HK-2 (cell line): Measurements from ENCODE around the gene CLN3.
A peak's percentile ranks its signal among the peaks of the same experiment; 100 is the strongest.
"Not testable (repeated sequence)": the region's sequence is repeated elsewhere in the genome, so short reads cannot be mapped to it uniquely, and the experiment has no call there.

Source experiments
- DNase-seq: peaks from one replicate; pipeline ENCODE4 v3.0.0-alpha.2; 2018; ENCODE audit not compliant: unreplicated experiment

Gene CLN3

DNA sequence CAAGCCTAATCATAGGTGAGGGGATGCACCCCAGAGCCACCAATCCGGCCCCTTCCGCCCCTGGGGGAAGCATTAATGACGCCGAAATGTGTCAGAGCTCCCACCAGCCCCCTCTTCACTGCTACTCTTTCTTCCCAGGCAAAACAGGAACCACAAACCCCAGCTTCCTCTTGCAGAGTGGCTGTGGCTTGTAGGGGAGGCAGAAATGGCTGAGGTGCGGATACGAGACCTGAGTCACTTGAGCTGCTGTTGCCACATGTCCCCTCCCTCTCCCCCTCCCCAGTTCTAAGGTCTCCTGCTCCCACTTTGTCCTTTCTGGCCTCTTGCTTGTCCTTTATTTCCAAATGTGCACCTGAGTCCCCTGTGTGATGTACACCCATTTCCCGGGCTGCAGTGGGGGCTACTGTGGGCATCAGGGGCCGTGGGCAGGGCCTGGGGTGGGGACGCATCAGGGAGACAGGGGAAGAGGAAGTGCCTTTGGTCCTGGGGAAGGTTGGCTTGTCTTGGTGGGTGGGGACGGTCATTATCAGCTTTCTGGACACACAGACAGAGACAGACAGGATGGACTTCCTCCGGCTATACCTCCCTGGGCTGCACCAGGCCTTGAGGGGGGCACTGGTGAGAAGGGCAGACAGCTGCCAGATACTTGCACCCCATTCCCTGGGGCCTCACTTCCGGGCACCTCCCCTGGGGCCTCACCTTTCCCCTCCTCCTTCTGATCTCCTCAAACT lies 2.4 kb upstream of the CLN3 start, which contains the start of gene APOBR:
Gene APOBR, plus strand, starts transcription at position 523 of the 731 bp plus-strand sequence. Its CDS starts 39 bp downstream, at position 562.
- DNase-seq = no peak

DNA sequence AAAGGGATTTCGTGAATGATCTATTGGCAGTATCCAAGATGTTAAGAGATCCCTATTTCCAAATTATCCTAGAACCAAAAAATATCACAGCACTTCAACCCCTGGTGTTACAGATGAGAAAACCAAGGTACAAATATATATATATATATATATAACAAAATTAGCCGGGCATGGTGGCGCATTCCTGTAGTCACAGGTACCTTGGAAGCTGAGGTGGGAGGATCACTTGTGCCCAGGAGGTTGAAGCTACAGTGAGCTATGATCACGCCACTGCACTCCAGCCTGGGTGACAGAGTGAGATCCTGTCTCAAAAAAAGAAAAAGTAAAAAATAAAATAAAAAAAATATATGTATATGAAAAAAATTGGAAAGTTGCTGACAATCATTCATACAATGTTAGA lies 637 bp upstream of the CLN3 start:
- no peak for DNase-seq

DNA sequence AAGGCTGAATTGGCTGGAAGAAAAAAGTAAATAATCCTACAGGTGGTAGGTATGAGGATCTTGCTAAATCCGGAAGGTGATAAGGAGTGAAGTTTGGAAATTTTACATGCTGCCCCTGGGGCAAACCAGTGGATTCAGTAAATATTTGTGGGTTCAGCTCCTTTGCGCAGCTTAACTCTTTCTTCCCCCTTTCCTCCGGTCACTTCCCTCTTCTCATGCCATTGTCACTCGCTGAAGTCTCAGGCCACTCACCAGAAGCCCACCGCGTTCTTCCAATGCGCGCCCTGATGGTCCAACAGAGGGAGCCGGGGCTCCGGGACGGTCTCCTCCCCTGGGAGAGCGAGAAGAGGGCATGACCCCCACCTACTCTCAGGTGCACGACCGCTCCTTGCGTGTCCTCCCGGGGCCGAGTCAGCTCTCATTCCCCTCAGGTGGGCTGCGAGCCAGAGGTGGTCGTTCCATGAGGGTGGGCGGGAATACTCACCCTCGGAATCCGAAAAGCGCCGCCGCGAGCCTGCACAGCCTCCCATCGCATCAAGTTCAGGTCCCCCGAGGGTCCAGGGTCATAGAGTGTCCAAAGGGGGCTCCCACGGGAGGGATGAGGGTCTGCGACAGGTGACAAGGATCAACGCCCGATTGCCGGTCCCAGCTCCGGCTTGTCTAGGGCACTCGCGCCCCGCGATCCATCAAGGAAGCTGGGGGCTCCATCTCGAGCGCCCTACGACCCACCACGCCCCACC lies 474 bp downstream of the CLN3 start:
- peak; percentile 43 for DNase-seq

DNA sequence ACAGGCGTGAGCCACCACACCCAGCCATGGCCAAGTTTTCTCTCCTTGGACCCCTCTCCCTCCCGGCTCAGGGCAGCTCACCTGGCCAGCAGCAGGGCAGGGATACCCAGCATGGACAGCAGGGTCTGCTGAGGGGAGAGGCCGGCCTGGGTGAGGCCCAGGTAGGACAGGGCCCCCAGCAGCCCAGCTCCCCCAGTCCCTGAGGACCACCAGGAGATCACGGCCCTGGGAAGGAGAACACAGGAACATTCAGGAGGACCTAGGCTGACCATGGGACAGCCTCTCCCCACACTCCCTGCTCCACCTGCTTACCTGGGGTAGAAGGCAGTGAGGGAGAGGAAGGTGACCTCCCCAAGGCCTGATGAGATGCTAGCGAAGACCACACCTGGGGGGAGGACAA lies 5.6 kb downstream of the CLN3 start:
- DNase-seq = no peak

DNA sequence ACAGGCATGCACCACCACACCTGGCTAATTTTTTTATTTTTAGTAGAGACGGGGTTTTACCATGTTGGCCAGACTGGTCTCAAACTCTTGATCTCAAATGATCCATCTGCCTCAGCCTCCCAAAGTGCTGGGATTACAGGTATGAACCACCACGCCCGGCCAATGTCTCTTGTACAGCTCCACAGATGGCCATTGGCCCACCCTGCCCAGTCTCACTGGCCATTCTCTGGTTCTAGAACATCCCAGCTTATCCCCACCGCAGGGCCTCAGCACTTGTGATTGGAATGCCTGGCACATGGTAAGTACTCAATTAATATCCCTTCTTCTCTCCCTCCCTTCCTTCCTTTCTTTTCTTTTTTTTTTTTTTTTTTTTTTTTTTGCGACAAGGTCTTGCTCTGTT lies 8.5 kb downstream of the CLN3 start:
- not testable (repeated sequence) for DNase-seq

DNA sequence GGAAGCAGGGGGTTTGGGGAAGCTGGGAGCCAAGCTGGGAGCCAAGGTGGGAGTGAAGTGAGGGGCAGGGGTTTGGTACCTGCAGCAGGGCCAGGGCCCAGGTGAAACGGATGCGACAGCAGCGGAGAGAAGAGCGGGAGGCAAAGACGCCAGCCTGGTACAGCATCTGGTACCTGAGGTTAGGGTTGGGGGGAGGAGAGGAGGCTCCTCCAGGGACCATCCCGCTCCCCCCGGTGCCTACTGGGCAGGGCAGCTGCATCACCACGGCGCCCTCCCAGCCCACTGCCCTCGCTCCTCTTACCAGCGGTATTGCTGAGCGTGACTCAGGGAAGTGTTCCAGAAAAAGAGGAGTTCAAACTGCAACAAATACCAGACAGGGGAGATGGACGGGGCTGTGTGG lies 9.8 kb downstream of the CLN3 start:
- no peak for DNase-seq

DNA sequence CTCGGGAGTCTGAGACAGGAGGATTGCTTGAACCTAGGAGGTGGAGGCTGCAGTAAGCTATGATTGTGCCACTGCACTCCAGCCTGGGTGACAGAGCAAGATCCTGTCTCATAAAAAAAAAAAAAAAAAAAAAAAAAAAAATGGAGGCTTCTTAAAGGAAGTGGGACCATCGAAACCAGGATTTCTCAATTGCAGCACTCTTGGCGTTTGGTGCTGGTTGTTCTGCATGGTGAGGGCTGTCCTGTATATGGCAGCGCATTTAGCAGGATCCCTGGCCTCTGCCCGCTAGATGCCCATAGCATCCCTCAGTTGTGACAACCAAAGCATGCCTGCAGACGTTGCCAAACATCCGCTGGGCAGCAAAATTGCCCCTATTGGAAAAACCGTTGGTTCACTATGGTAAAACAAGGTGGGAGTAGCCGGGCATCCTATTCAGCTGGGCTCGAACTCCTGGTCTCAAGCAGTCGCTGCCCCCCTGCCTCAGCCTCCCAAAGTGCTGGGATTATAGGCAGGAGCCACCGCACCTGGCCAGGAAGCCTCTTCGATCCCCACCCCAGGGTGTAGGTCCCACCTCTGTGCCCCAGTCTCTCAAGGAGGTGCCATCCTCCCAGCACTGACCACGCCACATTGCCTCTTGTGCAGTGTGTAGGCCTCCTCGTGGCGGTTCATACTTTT lies 13.2 kb downstream of the CLN3 start:
- DNase-seq = no peak

DNA sequence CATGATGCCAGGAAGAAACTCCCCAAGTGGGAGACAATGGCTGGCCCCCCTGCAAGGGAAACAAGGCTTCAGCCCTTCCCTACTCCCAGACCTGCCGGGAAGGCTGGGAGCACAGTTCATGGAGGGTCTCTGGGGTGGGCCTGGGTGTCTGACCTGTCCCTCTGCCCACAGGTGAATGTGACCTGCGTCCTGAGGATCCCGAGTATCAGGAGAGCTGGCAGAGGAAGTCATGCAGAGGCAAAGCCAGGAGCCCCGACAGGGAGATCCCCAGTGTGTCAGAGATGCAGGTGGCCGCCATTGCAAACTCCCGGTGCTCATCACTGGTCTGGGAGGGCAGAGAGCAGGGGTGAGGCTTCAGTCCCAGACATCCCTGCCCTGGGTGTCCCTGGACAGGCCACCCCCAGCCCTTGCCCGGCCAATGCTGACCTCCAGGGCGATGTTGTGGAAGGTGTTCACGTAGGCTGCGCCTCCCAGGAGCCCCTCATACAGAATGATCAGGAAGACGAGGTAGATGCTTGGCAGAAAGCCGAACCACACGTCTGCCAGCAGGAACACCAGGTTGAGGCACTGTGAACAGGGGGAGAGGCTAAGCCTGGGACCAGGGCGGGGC lies 14.5 kb downstream of the CLN3 start:
- no peak for DNase-seq

DNA sequence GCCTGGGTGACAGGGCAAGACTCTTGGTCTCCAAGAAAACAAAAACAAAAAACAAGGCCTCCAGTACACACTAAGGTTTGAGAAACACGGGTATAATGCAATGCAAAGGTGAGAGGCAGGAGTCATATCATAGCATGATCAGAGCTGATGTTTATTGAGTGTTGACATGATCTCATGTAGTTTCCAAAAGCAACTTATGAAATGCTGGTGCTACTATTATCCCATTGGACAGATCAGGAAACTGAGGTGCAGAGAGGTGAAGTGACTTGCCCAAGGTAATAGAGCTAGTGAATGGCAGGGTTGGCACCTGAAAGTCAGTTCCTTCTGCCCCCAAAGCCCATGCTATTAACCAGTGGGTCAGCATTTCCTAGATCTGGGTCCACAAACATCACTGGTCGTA lies 16.7 kb downstream of the CLN3 start:
- no peak for DNase-seq

DNA sequence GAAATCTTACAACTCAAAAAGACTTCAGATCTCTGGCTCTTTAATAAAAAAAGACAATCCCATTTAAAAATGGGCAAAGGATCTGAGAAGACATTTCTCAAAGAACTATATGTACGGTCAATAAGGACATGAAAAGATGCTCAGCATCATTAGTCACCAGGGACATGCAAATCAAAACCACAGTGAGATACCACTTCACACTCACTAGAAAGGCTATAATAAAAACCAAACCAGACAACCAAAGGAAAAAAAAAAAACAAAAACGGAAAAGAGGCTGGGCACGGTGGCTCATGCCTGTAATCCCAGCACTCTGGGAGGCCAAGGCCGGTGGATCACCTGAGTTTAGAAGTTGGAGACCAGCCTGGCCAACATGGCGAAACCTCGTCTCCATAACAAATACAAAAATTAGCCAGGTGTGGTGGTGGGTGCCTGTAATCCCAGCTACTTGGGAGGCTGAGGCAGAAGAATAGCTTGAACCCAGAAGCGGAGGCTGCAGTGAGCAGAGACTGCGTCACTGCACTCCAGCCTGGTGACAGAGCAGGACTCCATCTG lies 18.1 kb downstream of the CLN3 start:
- no peak for DNase-seq

DNA sequence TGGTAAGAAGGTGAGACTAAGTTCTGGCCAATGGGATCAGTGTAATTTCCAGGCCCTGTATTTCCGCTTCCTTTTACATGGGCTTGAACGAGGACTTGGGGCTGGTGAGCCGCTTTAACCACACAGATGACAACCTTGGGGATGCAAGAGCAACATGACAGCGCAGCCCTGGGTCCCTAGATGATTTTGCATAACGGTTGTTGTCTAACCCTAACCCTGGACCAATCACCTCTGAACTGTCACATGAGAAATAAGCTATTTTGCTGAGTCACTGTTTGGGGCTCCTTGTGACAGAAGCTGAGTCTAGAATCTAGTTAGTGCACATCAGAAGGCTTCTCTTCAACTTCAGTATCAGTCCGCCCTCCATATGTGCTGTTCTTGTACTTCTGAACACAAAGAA lies 44.8 kb downstream of the CLN3 start:
- DNase-seq = not testable (repeated sequence)

DNA sequence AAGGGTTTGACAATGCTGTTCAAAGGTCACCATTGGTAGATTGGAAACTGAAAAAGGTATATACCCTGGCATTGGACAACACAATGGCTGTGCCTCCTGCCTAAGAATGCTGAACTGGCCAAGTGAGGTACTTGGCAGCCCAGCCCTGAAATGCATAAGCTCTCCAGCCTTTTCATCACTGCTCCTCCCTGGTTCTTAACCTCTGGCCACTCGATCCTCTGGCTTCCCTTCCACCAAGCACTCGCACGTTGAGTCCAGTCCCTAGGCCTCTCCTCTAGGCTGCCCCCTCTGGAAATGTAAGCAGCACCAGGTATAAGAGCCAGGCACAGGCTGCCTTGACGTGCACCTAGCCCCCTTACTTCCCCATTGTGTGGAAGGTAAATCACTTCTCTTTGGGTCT lies 45.5 kb downstream of the CLN3 start:
- not testable (repeated sequence) for DNase-seq

DNA sequence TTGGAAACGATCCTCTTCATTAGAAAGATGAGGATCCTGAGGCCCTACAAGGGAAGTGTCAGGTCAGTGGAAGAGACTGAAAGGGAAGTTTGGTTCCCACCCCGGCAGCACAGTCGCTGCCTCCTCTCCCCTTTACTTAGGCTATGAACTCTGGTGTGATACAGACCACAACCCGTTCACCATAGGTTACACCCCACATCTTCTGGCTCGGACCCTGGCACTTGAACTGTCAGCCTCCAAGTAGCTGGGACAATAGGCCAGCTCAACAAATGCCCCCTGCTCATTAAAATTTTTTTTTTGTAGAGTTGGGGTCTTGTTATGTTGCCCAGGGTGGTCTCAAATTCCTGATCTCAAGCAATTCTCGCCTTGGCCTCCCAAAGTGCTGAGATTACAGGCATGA lies 47.9 kb downstream of the CLN3 start:
- DNase-seq = not testable (repeated sequence)

DNA sequence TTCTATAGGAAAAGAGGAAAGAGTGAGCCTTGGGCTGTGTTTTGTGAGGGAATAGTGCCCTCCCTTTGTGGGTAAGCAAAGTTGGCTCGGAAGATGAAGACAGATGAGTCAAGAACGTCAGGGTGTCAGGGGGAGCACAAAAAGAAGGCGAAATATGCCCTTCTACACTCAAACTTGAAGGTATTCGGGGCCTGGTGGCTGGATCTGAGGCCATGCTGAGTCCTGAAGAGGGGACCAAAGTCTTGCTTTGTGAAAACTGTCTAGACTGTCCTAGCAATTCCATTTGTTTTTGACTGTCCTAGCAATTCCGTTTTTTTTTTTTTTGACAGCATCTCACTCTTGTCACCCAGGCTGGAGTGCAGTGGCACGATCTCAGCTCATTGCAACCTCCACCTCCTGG lies 53.0 kb downstream of the CLN3 start:
- not testable (repeated sequence) for DNase-seq

DNA sequence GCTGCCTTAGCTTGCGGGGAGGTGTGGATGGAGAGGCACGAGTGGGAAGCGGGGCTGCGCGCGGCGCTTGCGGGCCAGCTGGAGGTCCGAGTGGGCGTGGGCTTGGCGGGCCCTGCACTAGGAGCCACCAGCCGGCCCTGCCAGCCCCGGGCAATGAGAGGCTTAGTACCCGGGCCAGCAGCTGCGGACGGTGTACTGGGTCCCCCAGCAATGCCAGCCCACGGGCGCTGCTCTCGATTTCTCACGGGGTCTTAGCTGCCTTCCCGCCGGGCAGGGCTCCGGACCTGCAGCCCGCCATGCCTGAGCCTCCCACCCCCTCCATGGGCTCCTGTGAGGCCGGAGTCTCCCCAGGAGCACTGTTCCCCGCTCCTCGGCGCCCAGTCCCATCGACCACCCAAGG lies 56.5 kb downstream of the CLN3 start:
- not testable (repeated sequence) for DNase-seq
